ENCODE data around the gene FGF6.

DNA sequence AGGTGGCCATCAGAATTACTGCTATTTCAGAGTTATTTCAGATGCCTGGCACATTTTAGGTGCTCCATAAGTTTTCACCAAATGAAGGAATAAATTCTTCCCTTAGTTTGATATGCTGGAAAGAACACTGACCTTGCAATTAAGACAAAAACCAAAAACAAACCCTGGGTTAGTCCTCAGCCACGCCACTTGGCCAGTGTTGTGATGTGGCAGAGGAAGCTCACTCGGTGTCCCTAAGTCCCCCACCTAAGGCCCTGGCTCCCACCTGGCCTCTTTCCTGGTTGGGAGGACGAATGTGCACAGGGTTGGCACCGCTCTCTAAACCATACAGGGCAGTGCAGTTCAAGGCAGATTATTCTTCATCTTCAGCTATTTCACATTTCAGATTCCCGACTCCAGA lies 52.4 kb downstream of the FGF6 start:
- TF ChIP-seq, protein P1, sequence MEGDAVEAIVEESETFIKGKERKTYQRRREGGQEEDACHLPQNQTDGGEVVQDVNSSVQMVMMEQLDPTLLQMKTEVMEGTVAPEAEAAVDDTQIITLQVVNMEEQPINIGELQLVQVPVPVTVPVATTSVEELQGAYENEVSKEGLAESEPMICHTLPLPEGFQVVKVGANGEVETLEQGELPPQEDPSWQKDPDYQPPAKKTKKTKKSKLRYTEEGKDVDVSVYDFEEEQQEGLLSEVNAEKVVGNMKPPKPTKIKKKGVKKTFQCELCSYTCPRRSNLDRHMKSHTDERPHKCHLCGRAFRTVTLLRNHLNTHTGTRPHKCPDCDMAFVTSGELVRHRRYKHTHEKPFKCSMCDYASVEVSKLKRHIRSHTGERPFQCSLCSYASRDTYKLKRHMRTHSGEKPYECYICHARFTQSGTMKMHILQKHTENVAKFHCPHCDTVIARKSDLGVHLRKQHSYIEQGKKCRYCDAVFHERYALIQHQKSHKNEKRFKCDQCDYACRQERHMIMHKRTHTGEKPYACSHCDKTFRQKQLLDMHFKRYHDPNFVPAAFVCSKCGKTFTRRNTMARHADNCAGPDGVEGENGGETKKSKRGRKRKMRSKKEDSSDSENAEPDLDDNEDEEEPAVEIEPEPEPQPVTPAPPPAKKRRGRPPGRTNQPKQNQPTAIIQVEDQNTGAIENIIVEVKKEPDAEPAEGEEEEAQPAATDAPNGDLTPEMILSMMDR (IDR thresholded peaks at IDR 0.05) = no peak
- TF ChIP-seq EP300 (IDR thresholded peaks at IDR 0.05) (no peak), POLR2A (IDR thresholded peaks at IDR 0.05) (no peak)

All from sigmoid colon (tissue), 4 donors.